ENCODE data around the gene TYROBP. TPM values are rescaled to one million over a fixed set of nuclear protein-coding genes. Genes with fewer than 3 reads are reported as not detected.
A peak's percentile ranks its signal among the peaks of the same experiment; 100 is the strongest.

The TYROBP gene
- total RNA-seq, 1 experiment from 2014 or later: not detected

GRCh38 chr19:35879770-35880317, 28.3 kb downstream of the TYROBP start:
- intact Hi-C loops (cut with micrococcal nuclease; ENCODE audit: unreplicated experiment): no loop called here
- TF ChIP-seq, protein P1, sequence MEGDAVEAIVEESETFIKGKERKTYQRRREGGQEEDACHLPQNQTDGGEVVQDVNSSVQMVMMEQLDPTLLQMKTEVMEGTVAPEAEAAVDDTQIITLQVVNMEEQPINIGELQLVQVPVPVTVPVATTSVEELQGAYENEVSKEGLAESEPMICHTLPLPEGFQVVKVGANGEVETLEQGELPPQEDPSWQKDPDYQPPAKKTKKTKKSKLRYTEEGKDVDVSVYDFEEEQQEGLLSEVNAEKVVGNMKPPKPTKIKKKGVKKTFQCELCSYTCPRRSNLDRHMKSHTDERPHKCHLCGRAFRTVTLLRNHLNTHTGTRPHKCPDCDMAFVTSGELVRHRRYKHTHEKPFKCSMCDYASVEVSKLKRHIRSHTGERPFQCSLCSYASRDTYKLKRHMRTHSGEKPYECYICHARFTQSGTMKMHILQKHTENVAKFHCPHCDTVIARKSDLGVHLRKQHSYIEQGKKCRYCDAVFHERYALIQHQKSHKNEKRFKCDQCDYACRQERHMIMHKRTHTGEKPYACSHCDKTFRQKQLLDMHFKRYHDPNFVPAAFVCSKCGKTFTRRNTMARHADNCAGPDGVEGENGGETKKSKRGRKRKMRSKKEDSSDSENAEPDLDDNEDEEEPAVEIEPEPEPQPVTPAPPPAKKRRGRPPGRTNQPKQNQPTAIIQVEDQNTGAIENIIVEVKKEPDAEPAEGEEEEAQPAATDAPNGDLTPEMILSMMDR (conservative IDR thresholded peaks at IDR 0.05; ENCODE audit: low read depth, low read length): no peak
- no peak for TF ChIP-seq EZH2 (IDR thresholded peaks at IDR 0.05; ENCODE audit: borderline replicate concordance, low read depth, low read length, poor library complexity, severe bottlenecking)

DNA sequence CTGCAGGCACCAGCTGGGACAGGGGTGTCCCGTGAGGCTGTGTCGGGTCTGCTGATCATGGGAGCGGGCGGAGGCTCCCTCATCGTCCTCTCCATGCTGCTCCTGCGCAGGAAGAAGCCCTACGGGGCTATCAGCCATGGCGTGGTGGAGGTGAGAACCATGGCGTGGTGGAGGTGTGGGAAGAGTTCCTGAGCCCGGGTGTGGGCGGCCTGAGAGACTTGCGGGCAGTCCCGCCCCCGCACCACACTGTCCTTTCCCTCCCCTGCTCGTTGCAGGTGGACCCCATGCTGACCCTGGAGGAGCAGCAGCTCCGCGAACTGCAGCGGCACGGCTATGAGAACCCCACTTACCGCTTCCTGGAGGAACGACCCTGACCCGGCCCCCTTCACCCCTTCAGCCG, 29.0 kb downstream of the TYROBP start:
- POLR2A ChIA-PET (ENCODE audit: low non-redundant PET): no interaction called here
- H3K27ac ChIP-seq (ENCODE audit: low read depth, low read length, poor library complexity, severe bottlenecking): no peak overlapping the region
- intact Hi-C loops (cut with micrococcal nuclease; ENCODE audit: unreplicated experiment): no loop called here
- BruUV-seq (replicated peaks): no TSS peak
- no peaks in the 10 kb centered on the region for H3K4me1 ChIP-seq (ENCODE audit: insufficient read depth, low read length, poor library complexity, severe bottlenecking)
- CTCF ChIA-PET: interaction anchor here (1.5 kb wide), 1 partner anchor 52 kb away, joined by 8 read pairs; no protein-coding TSS in a partner anchor
- H3K9me3 ChIP-seq (ENCODE audit: low read depth, low read length, poor library complexity, severe bottlenecking): no peaks in the 10 kb centered on the region
- no peak for TF ChIP-seq EZH2 (IDR thresholded peaks at IDR 0.05; ENCODE audit: borderline replicate concordance, low read depth, low read length, poor library complexity, severe bottlenecking)
- TF ChIP-seq, protein P1 (conservative IDR thresholded peaks at IDR 0.05; ENCODE audit: low read depth, low read length): no peak
- H3K36me3 ChIP-seq (ENCODE audit: insufficient read depth, low read length, poor library complexity, severe bottlenecking): no peaks in the 10 kb centered on the region
- no peak overlapping the region for H3K4me3 ChIP-seq (ENCODE audit: low read depth, low read length, poor library complexity, severe bottlenecking)
- H3K27me3 ChIP-seq (replicated peaks; ENCODE audit: insufficient read depth, low read depth, low read length, poor library complexity): no peaks in the 10 kb centered on the region
- DNase-seq (ENCODE audit: low spot score): no peak

More at GRCh38 chr19:35879770-35880317, 28.3 kb downstream of the TYROBP start:
- Histone ChIP-seq H3K27me3 (replicated peaks; ENCODE audit: insufficient read depth, low read depth, low read length, poor library complexity) (no peaks in the 10 kb centered on the region), H3K4me3 (ENCODE audit: low read depth, low read length, poor library complexity, severe bottlenecking) (no peak overlapping the region), H3K36me3 (ENCODE audit: insufficient read depth, low read length, poor library complexity, severe bottlenecking) (no peaks in the 10 kb centered on the region), H3K4me1 (ENCODE audit: insufficient read depth, low read length, poor library complexity, severe bottlenecking) (no peaks in the 10 kb centered on the region), H3K9me3 (ENCODE audit: low read depth, low read length, poor library complexity, severe bottlenecking) (no peaks in the 10 kb centered on the region), H3K27ac (ENCODE audit: low read depth, low read length, poor library complexity, severe bottlenecking) (no peak overlapping the region)
- ChIA-PET POLR2A (ENCODE audit: low non-redundant PET) (no interaction called here), CTCF (interaction anchor here (0.6 to 1.5 kb wide), 3 partner anchors 25 to 51 kb away, joined by 4 to 8 read pairs (median 7); no protein-coding TSS in a partner anchor)
- peak; percentile 92 for DNase-seq (ENCODE audit: low spot score)
- no TSS peak for BruUV-seq (replicated peaks)

GRCh38 chr19:35874392-35874930, 33.6 kb downstream of the TYROBP start:
- no TSS peak for BruUV-seq (replicated peaks)
- no peak for DNase-seq (ENCODE audit: low spot score)
- no peak for TF ChIP-seq EZH2 (IDR thresholded peaks at IDR 0.05; ENCODE audit: borderline replicate concordance, low read depth, low read length, poor library complexity, severe bottlenecking)
- TF ChIP-seq, protein P1 (conservative IDR thresholded peaks at IDR 0.05; ENCODE audit: low read depth, low read length): no peak
- Histone ChIP-seq H3K4me3 (ENCODE audit: low read depth, low read length, poor library complexity, severe bottlenecking) (no peak overlapping the region), H3K27me3 (replicated peaks; ENCODE audit: insufficient read depth, low read depth, low read length, poor library complexity) (no peaks in the 10 kb centered on the region), H3K36me3 (ENCODE audit: insufficient read depth, low read length, poor library complexity, severe bottlenecking) (no peaks in the 10 kb centered on the region), H3K27ac (ENCODE audit: low read depth, low read length, poor library complexity, severe bottlenecking) (no peak overlapping the region), H3K9me3 (ENCODE audit: low read depth, low read length, poor library complexity, severe bottlenecking) (no peaks in the 10 kb centered on the region), H3K4me1 (ENCODE audit: insufficient read depth, low read length, poor library complexity, severe bottlenecking) (peaks cover 2% of the 10 kb centered on the region)
- intact Hi-C loops (cut with micrococcal nuclease; ENCODE audit: unreplicated experiment): no loop called here
- CTCF ChIA-PET: no interaction called here
- POLR2A ChIA-PET (ENCODE audit: low non-redundant PET): no interaction called here
